Loucy (cell line): Measurements from ENCODE around the gene XPNPEP3.

Experiments
- CTCF ChIP-seq: fragments of 200-600 bp; sonication (generic); conservative IDR thresholded peaks from 2 replicates; pipeline ENCODE4 v1.5.1; 2014; ENCODE audit warnings: mild to moderate bottlenecking, antibody characterized with exemption, low read length
- EZH2phosphoT487 ChIP-seq: fragments of 200-600 bp; IDR thresholded peaks from 2 replicates; pipeline ENCODE4 v1.6.1; 2018; ENCODE audit warnings: antibody characterized with exemption, mild to moderate bottlenecking, moderate library complexity, borderline replicate concordance

DNA sequence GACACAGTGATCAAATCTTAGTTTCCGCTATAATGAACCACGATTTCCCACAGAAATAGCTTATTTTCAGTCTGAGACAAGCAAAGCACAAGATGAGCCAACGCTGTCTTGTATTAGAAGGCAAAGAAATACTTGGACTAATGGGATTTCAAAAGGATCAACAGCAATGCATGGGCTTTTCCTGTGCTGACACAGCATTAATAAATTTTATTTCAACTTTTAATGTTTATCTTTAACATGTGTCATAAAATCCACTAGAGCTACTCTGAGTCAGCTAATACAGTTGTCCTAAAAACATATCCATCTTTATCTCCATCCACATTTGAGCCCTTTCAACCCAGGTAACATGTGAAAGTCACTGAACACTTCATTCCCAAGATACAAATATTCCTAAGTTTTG lies 22.3 kb upstream of the XPNPEP3 start:
- TF ChIP-seq CTCF (no peak), EZH2phosphoT487 (no peak)
